WTC11 (cell line): ENCODE data around the gene FOXP1. TPM values are rescaled to one million over a fixed set of nuclear protein-coding genes. Genes with fewer than 3 reads are reported as not detected.

ENCODE experiments used
- ATAC-seq: fragments of 200-7000 bp; cut with Tn5 transposase; 2 replicates; pipeline ENCODE4 v1.10.0; 2021; ENCODE audit warnings: mild to moderate bottlenecking, moderate library complexity
- CTCF ChIA-PET: fragments of 300-600 bp; sonication (Branson Sonifier 250); formaldehyde crosslinking; loops from one replicate; lab custom pipeline; 2021; ENCODE audit warnings: antibody characterized with exemption; lab: Charles Lee
- POLR2A ChIA-PET: fragments of 350-600 bp; sonication (Branson Sonifier 250); formaldehyde crosslinking; loops from one replicate; lab custom pipeline; 2021; ENCODE audit warnings: antibody characterized with exemption; lab: Charles Lee
- DNase-seq: peaks from one replicate; pipeline ENCODE4 v3.0.0; 2021; ENCODE audit warnings: low spot score
- H3K27ac Mint-ChIP-seq: 2 replicates; pipeline ENCODE4 v1.8.0; 2021; ENCODE audit warnings: mixed read lengths
- H3K27me3 Mint-ChIP-seq: 2 replicates; pipeline ENCODE4 v1.8.0; 2021; ENCODE audit warnings: low read depth, mild to moderate bottlenecking, moderate library complexity, mixed read lengths
- H3K36me3 Mint-ChIP-seq: 2 replicates; pipeline ENCODE4 v1.8.0; 2021; ENCODE audit warnings: mixed read lengths
- H3K4me1 Mint-ChIP-seq: 2 replicates; pipeline ENCODE4 v1.8.0; 2022; ENCODE audit warnings: mixed read lengths
- H3K4me3 Mint-ChIP-seq: 2 replicates; pipeline ENCODE4 v1.8.0; 2021; ENCODE audit warnings: mild to moderate bottlenecking, moderate library complexity, mixed read lengths
- H3K9me3 Mint-ChIP-seq: 2 replicates; pipeline ENCODE4 v1.8.0; 2021; ENCODE audit warnings: mixed read lengths
- CREB1 ChIP-seq: sonication (generic); formaldehyde crosslinking; IDR thresholded peaks from 2 replicates; pipeline ENCODE4 v1.8.0; 2023; ENCODE audit warnings: mild to moderate bottlenecking, missing genetic modification reagents
- CREM ChIP-seq: sonication (generic); formaldehyde crosslinking; IDR thresholded peaks from 2 replicates; pipeline ENCODE4 v1.8.1; 2022; ENCODE audit warnings: mild to moderate bottlenecking, missing genetic modification reagents, moderate library complexity
- GTF2I ChIP-seq: fragments of 250-450 bp; sonication (Bioruptor Pico); conservative IDR thresholded peaks from 2 replicates; pipeline ENCODE4 v1.4.0; 2021; ENCODE audit warnings: mild to moderate bottlenecking
- HMGA2 ChIP-seq: fragments of 250-450 bp; sonication (Bioruptor Pico); IDR thresholded peaks from 2 replicates; pipeline ENCODE4 v1.4.0; 2021; ENCODE audit warnings: mild to moderate bottlenecking, moderate library complexity
- IRF2 ChIP-seq: sonication (generic); formaldehyde crosslinking; IDR thresholded peaks from 2 replicates; pipeline ENCODE4 v1.8.0; 2022; ENCODE audit warnings: low read depth, missing genetic modification reagents, borderline replicate concordance
- JAZF1 ChIP-seq: fragments of 250-450 bp; sonication (Bioruptor Pico); IDR thresholded peaks from 2 replicates; pipeline ENCODE4 v1.9.0; 2021; ENCODE audit warnings: moderate library complexity, mild to moderate bottlenecking, inconsistent platforms
- NR1H2 ChIP-seq: sonication (generic); formaldehyde crosslinking; IDR thresholded peaks from 2 replicates; pipeline ENCODE4 v1.9.0; 2021; ENCODE audit warnings: mild to moderate bottlenecking, moderate library complexity, missing genetic modification reagents
- PRRX2 ChIP-seq: fragments of 250-450 bp; sonication (Bioruptor Pico); IDR thresholded peaks from 2 replicates; pipeline ENCODE4 v1.8.0; 2021; ENCODE audit warnings: mild to moderate bottlenecking
- SMAD3 ChIP-seq: sonication (generic); formaldehyde crosslinking; IDR thresholded peaks from 2 replicates; pipeline ENCODE4 v1.8.0; 2022; ENCODE audit warnings: missing genetic modification reagents, mild to moderate bottlenecking, borderline replicate concordance
- SMAD4 ChIP-seq: sonication (generic); formaldehyde crosslinking; IDR thresholded peaks from 2 replicates; pipeline ENCODE4 v1.8.0; 2022; ENCODE audit warnings: mild to moderate bottlenecking, missing genetic modification reagents
- TCF7 ChIP-seq: sonication (generic); formaldehyde crosslinking; IDR thresholded peaks from 2 replicates; pipeline ENCODE4 v1.8.0; 2022; ENCODE audit warnings: mild to moderate bottlenecking, low read depth, missing genetic modification reagents, moderate library complexity
- ZNF263 ChIP-seq: sonication (generic); formaldehyde crosslinking; IDR thresholded peaks from 2 replicates; pipeline ENCODE4 v1.8.1; 2022; ENCODE audit warnings: low read depth, mild to moderate bottlenecking, moderate library complexity, missing genetic modification reagents
- ZNF317 ChIP-seq: sonication (generic); formaldehyde crosslinking; IDR thresholded peaks from 2 replicates; pipeline ENCODE4 v1.8.1; 2023; ENCODE audit warnings: low read depth, mild to moderate bottlenecking, moderate library complexity, missing genetic modification reagents, borderline replicate concordance
- ZNF423 ChIP-seq: fragments of 250-450 bp; sonication (Bioruptor Pico); IDR thresholded peaks from 2 replicates; pipeline ENCODE4 v2.1.2; 2022; ENCODE audit warnings: mild to moderate bottlenecking, moderate library complexity
- ZNF671 ChIP-seq: fragments of 250-450 bp; sonication (Bioruptor Pico); IDR thresholded peaks from 2 replicates; pipeline ENCODE4 v1.8.0; 2021; ENCODE audit warnings: mild to moderate bottlenecking
- total RNA-seq: library from RNA; stranded (reverse); gene quantifications from 3 replicates; pipeline ENCODE4 v1.2.3, GENCODE V29; 2021
- TF ChIP-seq, protein P1 (sequence below): sonication (generic); formaldehyde crosslinking; IDR thresholded peaks from 2 replicates; pipeline ENCODE4 v1.8.0; 2023; ENCODE audit warnings: mild to moderate bottlenecking, missing genetic modification reagents
- TF ChIP-seq, protein P2 (sequence below): sonication (generic); formaldehyde crosslinking; conservative IDR thresholded peaks from 2 replicates; pipeline ENCODE4 v1.8.1; 2022; ENCODE audit warnings: mild to moderate bottlenecking, missing genetic modification reagents
- TF ChIP-seq, protein P3 (sequence below): fragments of 200-600 bp; IDR thresholded peaks from 2 replicates; pipeline ENCODE4 v1.8.0; 2022; ENCODE audit warnings: antibody characterized with exemption
- TF ChIP-seq, protein P4 (sequence below): sonication (generic); formaldehyde crosslinking; IDR thresholded peaks from 2 replicates; pipeline ENCODE4 v1.8.1; 2022; ENCODE audit warnings: low read depth, mild to moderate bottlenecking, moderate library complexity, missing genetic modification reagents, borderline replicate concordance
- TF ChIP-seq, protein P5 (sequence below): sonication (generic); formaldehyde crosslinking; IDR thresholded peaks from 2 replicates; pipeline ENCODE4 v1.8.0; 2022; ENCODE audit warnings: mild to moderate bottlenecking, missing genetic modification reagents
- TF ChIP-seq, protein P6 (sequence below): sonication (generic); formaldehyde crosslinking; IDR thresholded peaks from 2 replicates; pipeline ENCODE4 v1.8.0; 2022; ENCODE audit warnings: mild to moderate bottlenecking, missing genetic modification reagents
- TF ChIP-seq, protein P7 (sequence below): sonication (generic); formaldehyde crosslinking; IDR thresholded peaks from 2 replicates; pipeline ENCODE4 v1.8.1; 2022; ENCODE audit warnings: low read depth, missing genetic modification reagents, borderline replicate concordance

Gene FOXP1
- total RNA-seq, 1 experiment from 2014 or later, result 25.8 TPM

DNA sequence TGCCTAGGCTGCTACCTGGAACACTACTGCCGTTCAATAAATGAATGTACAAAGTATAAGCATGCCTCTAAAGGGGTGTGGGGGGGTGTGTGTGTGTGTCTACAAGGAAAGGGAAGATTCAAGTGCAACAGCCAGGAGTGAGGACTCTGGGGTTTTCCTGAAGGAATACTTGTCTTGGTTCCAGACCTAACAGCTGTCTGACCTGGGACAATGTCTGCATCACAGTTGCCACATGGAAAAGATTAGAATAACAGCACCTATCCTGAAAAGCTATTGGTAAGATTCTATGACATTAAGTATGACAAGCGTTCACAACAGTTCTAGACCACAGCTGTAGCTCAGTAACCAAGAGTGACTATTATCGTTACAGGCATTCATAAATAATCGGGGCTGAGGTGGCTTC lies 345.2 kb downstream of the FOXP1 start (continued):
- TF ChIP-seq, protein P1, sequence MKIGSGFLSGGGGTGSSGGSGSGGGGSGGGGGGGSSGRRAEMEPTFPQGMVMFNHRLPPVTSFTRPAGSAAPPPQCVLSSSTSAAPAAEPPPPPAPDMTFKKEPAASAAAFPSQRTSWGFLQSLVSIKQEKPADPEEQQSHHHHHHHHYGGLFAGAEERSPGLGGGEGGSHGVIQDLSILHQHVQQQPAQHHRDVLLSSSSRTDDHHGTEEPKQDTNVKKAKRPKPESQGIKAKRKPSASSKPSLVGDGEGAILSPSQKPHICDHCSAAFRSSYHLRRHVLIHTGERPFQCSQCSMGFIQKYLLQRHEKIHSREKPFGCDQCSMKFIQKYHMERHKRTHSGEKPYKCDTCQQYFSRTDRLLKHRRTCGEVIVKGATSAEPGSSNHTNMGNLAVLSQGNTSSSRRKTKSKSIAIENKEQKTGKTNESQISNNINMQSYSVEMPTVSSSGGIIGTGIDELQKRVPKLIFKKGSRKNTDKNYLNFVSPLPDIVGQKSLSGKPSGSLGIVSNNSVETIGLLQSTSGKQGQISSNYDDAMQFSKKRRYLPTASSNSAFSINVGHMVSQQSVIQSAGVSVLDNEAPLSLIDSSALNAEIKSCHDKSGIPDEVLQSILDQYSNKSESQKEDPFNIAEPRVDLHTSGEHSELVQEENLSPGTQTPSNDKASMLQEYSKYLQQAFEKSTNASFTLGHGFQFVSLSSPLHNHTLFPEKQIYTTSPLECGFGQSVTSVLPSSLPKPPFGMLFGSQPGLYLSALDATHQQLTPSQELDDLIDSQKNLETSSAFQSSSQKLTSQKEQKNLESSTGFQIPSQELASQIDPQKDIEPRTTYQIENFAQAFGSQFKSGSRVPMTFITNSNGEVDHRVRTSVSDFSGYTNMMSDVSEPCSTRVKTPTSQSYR (CRISPR knock-in tag), result no peak
- TF ChIP-seq JAZF1 (CRISPR knock-in tag) (no peak), CREB1 (CRISPR knock-in tag) (no peak), PRRX2 (no peak), SMAD4 (CRISPR knock-in tag) (no peak)
- TF ChIP-seq, protein P2, sequence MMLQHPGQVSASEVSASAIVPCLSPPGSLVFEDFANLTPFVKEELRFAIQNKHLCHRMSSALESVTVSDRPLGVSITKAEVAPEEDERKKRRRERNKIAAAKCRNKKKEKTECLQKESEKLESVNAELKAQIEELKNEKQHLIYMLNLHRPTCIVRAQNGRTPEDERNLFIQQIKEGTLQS (CRISPR knock-in tag), result no peak
- TF ChIP-seq, protein P3, sequence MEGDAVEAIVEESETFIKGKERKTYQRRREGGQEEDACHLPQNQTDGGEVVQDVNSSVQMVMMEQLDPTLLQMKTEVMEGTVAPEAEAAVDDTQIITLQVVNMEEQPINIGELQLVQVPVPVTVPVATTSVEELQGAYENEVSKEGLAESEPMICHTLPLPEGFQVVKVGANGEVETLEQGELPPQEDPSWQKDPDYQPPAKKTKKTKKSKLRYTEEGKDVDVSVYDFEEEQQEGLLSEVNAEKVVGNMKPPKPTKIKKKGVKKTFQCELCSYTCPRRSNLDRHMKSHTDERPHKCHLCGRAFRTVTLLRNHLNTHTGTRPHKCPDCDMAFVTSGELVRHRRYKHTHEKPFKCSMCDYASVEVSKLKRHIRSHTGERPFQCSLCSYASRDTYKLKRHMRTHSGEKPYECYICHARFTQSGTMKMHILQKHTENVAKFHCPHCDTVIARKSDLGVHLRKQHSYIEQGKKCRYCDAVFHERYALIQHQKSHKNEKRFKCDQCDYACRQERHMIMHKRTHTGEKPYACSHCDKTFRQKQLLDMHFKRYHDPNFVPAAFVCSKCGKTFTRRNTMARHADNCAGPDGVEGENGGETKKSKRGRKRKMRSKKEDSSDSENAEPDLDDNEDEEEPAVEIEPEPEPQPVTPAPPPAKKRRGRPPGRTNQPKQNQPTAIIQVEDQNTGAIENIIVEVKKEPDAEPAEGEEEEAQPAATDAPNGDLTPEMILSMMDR, result no peak
- TF ChIP-seq, protein P4, sequence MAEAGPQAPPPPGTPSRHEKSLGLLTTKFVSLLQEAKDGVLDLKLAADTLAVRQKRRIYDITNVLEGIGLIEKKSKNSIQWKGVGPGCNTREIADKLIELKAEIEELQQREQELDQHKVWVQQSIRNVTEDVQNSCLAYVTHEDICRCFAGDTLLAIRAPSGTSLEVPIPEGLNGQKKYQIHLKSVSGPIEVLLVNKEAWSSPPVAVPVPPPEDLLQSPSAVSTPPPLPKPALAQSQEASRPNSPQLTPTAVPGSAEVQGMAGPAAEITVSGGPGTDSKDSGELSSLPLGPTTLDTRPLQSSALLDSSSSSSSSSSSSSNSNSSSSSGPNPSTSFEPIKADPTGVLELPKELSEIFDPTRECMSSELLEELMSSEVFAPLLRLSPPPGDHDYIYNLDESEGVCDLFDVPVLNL (CRISPR knock-in tag), result no peak
- TF ChIP-seq, protein P5, sequence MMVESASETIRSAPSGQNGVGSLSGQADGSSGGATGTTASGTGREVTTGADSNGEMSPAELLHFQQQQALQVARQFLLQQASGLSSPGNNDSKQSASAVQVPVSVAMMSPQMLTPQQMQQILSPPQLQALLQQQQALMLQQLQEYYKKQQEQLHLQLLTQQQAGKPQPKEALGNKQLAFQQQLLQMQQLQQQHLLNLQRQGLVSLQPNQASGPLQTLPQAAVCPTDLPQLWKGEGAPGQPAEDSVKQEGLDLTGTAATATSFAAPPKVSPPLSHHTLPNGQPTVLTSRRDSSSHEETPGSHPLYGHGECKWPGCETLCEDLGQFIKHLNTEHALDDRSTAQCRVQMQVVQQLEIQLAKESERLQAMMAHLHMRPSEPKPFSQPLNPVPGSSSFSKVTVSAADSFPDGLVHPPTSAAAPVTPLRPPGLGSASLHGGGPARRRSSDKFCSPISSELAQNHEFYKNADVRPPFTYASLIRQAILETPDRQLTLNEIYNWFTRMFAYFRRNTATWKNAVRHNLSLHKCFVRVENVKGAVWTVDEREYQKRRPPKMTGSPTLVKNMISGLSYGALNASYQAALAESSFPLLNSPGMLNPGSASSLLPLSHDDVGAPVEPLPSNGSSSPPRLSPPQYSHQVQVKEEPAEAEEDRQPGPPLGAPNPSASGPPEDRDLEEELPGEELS (CRISPR knock-in tag), result no peak
- TF ChIP-seq, protein P6, sequence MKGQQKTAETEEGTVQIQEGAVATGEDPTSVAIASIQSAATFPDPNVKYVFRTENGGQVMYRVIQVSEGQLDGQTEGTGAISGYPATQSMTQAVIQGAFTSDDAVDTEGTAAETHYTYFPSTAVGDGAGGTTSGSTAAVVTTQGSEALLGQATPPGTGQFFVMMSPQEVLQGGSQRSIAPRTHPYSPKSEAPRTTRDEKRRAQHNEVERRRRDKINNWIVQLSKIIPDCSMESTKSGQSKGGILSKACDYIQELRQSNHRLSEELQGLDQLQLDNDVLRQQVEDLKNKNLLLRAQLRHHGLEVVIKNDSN, result no peak

DNA sequence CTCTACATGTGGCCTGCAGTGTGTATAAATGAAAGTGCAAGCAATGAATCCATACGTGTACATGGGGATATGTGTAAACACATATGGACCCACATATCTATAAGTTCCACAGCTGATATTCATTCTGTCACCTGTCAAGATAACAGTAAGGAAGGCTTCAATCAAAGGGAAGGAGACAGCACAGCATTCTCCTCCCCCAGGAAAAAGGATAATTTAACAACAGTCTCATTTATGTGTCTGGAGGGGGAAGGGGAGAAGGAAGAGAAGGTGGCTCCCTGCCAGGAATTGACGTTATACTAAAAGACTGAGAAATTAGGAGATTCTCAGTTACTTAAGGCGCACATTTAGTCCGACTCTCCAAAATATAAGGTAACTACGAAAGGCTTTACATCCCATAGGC lies 345.9 kb downstream of the FOXP1 start:
- ATAC-seq (no peak), DNase-seq (no peak)
- Mint-ChIP-seq H3K36me3 (peaks cover 3% of the 10 kb centered on the region; the same call in 1 of the 2 replicates), H3K27ac (no peak overlapping the region), H3K27me3 (no peaks in the 10 kb centered on the region), H3K4me3 (no peak overlapping the region), H3K9me3 (no peaks in the 10 kb centered on the region), H3K4me1 (peaks cover 36% of the 10 kb centered on the region)
- TF ChIP-seq, protein P2 (CRISPR knock-in tag), result no peak
- TF ChIP-seq ZNF317 (CRISPR knock-in tag) (no peak), CREM (CRISPR knock-in tag) (no peak), CREB1 (CRISPR knock-in tag) (no peak)
- CTCF ChIA-PET, result no interaction called here
- POLR2A ChIA-PET, result no interaction called here

DNA sequence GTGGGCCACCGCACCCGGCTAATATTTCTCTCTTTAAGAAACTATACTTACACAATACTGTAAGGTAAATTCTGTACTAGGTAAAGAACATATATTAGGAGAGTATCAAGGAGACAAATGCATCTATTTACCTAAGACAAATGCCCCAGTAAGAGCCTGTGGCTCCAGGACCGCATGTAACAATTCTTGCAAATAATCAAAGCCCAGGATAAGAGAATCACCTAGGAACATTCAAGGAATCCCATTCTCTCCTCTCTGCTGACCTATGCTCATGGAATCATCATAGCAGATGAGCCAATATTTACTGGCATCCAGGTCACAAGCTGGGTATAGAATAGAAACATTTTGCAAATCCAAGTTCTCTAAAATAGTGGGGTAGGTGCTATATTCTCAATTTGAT lies 347.7 kb downstream of the FOXP1 start:
- POLR2A ChIA-PET, result no interaction called here
- Mint-ChIP-seq H3K27me3 (no peaks in the 10 kb centered on the region), H3K27ac (no peak overlapping the region), H3K4me1 (peaks cover 30% of the 10 kb centered on the region), H3K36me3 (peaks cover 3% of the 10 kb centered on the region; the same call in 1 of the 2 replicates), H3K4me3 (no peak overlapping the region), H3K9me3 (no peaks in the 10 kb centered on the region)
- ATAC-seq (no peak), DNase-seq (no peak)
- CTCF ChIA-PET, result no interaction called here
- TF ChIP-seq ZNF263 (CRISPR knock-in tag), result no peak
- no peak for TF ChIP-seq ZNF671 (CRISPR knock-in tag)
- TF ChIP-seq SMAD4 (CRISPR knock-in tag), result no peak
- TF ChIP-seq IRF2 (CRISPR knock-in tag), result no peak
- TF ChIP-seq TCF7, result no peak
- TF ChIP-seq, protein P2 (CRISPR knock-in tag), result no peak
- TF ChIP-seq NR1H2 (CRISPR knock-in tag), result no peak
- TF ChIP-seq ZNF423 (CRISPR knock-in tag), result no peak
- TF ChIP-seq SMAD3 (CRISPR knock-in tag), result no peak
- no peak for TF ChIP-seq PRRX2
- TF ChIP-seq ZNF317 (CRISPR knock-in tag), result no peak
- TF ChIP-seq GTF2I, result no peak
- TF ChIP-seq, protein P7, sequence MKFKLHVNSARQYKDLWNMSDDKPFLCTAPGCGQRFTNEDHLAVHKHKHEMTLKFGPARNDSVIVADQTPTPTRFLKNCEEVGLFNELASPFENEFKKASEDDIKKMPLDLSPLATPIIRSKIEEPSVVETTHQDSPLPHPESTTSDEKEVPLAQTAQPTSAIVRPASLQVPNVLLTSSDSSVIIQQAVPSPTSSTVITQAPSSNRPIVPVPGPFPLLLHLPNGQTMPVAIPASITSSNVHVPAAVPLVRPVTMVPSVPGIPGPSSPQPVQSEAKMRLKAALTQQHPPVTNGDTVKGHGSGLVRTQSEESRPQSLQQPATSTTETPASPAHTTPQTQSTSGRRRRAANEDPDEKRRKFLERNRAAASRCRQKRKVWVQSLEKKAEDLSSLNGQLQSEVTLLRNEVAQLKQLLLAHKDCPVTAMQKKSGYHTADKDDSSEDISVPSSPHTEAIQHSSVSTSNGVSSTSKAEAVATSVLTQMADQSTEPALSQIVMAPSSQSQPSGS (CRISPR knock-in tag), result no peak
- no peak for TF ChIP-seq HMGA2 (CRISPR knock-in tag)
